ENCODE results near the gene ACTR3.

ACTR3 gene

GRCh38 chr2:113876503-113877387 is 13.1 kb upstream of the ACTR3 start:
- DNase-seq = no peak

- peak; percentile 53 for DNase-seq
Measured at GRCh38 chr2:113877711-113878598, 11.9 kb upstream of the ACTR3 start.

DNA sequence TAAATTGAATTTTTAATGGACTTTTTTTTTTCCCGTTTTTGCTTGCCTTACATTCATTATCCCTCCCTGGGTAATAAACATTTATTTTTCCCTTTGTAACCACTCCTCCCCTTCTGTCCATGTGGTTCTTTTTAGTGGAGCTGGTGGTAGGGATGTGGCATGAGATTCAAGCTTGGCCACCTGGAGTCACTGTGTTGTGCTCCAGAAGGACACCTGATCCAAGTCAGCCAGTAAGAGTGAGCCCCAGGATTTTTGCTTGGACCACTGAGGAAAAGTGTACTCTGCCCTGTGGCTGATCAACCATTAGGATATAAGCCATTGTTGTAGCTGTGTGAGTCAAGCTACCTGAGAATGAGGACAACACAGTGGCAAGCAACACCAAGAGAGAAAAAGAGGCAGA is 11.1 kb upstream of the ACTR3 start:
- DNase-seq = no peak

- DNase-seq = no peak
Measured at GRCh38 chr2:113879457-113879856, 10.4 kb upstream of the ACTR3 start.

DNA sequence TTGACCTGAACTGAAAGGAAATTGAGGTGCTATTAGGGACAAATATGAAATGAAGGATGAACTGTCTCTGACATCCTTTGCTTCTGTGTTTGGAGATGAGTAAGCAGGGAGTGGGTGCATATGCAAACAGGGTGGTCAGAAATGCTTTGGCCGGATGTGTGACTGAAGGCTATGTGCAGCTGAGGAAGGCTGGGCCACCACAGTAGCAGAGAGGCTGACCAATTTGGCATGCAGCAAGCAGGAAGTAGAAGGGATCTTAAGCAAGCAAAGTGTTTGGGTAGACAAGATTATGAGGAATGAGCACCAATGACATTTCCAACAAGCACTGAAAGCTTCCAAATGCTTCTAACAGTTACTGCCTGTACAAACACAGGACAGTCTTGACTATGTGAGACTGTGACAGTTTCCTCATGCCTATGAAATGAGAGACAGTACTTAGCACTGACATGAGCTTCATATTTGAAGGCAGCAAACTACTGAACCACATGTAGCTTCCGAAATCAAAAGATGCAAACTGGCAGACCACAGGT is 3.3 kb upstream of the ACTR3 start:
- peak; percentile 85 for DNase-seq

GRCh38 chr2:113887009-113887792 is 2.7 kb upstream of the ACTR3 start:
- DNase-seq = no peak

DNA sequence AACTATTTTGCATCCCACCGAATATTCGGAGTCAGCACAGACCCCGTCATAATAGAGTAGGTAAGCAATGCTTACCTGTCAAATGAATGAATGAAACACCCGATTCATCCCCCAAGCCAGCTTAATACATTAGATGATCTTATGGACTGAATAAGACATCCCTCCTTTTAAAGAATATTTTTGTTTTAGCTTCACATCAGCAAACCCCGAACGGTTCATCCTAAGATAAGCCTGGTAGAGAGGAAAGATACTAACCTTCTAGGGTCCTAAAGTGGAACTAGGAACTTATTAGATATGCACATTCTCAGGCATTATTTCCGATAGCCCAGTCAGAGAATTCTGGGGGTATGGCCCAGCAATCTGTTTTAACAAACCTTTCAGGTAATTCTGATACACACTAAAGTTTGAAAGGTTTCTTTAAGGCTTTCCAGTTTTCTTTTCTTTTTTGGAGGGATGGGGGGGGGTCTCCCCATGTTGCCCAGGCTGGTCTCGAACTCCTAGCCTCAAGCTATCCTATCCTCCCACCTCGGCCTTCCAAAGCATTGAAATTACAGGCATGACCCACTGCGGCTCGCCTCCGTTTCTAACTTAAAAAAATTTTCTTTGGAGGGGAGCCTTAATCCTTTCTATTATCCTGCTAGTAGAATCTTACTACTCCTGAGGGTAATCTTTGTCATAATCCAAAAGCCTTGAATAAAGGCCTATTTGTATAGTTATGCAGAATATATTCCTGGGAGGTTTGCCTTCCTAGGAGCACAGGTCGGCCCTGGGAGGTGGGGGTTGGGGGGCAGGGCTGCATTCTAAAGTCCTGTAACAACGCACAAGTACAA is 1.0 kb upstream of the ACTR3 start:
- DNase-seq = no peak

- DNase-seq = peak; percentile 90
Measured at GRCh38 chr2:113890253-113891235, 655 bp downstream of the ACTR3 start.

GRCh38 chr2:113891265-113891959 is 1.5 kb downstream of the ACTR3 start:
- DNase-seq = no peak

GRCh38 chr2:113892004-113892710 is 2.3 kb downstream of the ACTR3 start:
- no peak for DNase-seq

- peak; percentile 60 for DNase-seq
Measured at GRCh38 chr2:113894156-113894743, 4.4 kb downstream of the ACTR3 start.

DNA sequence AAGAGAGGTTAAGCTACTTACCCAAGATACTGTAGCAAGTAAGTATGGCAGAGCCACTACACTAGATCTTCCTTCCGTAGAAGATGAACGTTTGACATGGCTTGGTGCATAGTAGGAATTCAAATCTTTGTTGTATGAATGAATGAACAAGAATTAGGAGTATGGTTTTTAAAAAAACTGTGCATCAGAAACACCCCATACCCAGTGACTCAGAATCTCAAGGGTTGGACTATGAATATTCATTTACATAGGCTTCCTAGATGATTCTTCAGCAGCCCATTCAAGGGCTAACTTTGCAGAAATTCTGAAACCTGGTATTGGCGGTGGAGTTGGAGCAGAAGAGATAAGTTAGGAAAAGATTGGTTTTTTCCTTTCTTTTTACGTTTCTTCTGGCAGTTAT is 5.4 kb downstream of the ACTR3 start:
- DNase-seq = no peak

GRCh38 chr2:113895819-113896563 is 6.1 kb downstream of the ACTR3 start:
- peak; percentile 71 for DNase-seq

GRCh38 chr2:113896791-113897190 is 6.9 kb downstream of the ACTR3 start:
- no peak for DNase-seq

DNA sequence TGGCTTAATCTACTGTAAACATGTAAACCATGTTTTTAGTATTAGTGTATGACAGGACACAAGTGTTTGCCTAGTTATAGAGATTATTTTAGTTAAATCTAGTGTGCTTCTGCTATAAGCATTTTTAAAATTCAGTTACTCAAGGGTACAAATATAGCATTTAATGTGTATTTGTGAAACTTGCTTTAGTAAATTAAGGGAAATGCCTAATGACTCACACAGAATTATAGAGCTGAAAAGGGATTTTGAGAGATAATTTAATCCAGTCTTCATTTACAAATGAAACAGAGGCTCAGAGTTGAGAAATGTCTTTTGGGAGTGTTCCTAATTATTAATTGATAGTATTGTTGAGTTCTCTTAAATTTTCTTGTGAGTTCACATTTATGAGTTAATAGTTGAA is 8.2 kb downstream of the ACTR3 start:
- DNase-seq = no peak

DNA sequence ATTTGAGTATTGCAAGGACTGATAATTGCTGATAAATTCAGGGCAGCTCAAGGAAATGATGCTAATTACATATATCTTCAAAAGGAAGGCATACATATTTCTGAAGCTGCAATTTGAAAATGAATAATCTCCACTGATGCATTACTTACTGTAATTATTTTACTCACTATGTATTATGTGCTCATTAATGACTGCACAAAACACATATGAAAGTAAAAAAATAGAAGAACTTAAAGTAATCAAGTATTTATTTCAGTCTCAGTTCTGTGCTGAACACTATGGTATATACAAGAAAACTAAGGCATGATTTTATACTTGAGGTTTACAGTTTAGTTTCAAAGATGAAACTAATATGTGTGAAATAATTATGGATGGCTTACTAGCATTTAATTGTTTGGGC is 9.3 kb downstream of the ACTR3 start:
- DNase-seq = no peak

DNA sequence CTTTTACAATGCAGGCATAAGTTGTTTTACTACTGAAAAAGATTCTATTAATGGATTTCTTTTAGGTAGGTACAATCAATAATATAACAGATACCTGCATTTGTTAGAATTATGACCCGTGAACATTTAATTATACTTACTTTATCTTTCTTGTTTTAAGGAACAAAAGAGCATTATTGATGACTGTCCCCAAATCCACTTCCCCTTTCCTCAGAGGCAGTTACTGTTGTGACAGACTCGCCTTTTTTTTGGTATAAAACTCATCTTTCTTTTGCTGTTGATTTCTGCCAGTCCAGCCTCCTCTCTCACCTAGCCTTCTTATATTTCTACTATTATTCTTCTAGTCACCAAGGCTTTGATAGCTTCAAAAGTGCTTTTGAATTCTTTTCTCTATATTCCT is 12.1 kb downstream of the ACTR3 start:
- peak; percentile 85 for DNase-seq

DNA sequence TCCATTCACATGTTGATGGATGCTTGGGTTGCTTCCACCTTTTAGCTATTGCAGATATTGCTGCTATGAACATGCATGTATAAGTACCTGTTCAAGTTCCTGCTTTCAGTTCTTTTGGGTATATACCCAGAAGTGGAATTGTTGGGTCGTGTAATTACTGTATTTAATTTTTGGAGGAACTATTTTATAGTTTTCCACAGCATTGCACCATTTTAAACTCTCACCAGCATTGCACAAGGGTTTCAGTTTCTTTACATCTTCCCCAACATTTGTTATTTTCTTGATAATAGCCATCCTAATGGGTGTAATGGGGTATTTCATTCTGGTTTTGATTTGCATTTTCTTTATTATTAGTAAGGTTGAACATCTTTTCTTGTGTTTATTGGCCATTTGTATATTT is 16.0 kb downstream of the ACTR3 start:
- no peak for DNase-seq
